NCI-H510A treated with DMSO at 0.1 percent for 48 hours (cell line): Measurements from ENCODE around the gene SLC44A1.

Experiments used
- DNase-seq: peaks from one replicate; lab custom pipeline; 2025; lab: John Stamatoyannopoulos, UW

Gene SLC44A1

DNA sequence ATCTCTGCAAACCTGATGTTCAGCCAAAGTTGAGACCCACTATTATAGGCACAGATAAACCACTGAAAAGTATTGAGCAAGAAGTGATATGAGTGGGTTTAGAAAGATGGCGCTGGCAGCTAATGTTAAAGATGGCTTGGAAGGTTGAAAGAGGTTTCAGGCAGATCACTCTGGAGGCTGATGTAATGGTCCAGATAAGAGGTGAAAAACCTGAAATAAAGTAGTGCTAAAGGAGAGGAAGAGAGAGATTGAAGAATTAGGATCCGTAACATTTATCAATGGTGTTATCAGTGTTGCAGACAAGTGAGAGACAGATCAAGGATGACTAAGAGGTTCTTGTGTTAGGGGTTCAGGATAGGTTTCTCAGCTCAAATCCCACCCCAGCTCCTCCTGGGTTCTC lies 58.3 kb downstream of the SLC44A1 start:
- DNase-seq, result no peak

DNA sequence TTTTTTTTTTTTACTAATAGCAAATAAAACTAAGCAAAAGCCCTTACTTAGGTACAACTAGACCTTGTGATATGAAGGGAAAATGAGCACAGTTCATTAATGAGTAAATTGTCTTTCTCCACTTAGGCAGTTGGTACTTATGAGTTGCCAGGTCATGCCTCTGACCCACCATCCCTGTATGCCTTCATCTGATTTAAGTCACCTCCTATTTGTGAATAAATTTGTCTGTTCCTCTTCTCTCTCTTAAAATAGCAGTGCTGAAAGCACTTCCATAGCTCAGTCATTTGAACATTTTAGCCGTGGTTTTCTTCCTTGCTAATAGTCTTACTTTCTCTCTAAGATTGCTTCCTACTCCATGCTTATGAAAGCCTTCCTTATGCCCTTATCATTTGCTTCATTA lies 61.4 kb downstream of the SLC44A1 start:
- DNase-seq, result no peak

DNA sequence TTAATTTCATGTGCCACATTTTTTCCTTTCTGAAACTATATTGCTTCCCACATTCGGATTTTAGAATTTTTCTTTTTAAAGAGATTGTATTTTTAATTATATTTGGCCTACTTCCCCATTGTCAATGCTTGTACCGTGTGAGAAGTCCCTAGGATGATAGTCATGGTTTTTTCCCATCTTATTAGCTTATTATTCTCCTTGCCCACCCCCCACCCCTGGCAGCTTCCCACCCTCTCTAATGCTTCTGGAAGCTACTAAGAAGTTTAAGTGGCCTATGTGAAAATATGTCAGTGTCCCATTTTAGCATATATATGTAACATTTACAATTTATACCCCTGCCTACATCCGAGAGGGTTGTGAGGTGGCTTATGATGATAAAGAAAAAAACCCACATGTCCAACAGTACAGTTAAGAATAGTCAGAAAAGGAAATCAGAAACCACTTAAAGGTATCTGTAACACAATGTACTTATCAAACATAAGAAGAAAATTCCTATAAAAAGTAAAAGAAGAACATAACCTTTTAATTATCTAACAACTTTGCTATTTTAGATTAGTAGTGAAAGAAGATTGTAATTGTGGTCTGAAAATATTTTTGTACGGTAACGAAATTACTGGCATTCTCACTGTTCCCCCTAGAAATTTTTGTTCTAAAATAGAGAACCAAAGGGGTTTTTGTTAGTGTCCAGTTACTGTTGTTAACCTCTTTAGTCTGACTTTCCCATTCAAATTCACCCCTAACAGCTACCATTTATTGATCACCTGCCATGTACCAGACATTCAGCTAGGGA lies 62.1 kb downstream of the SLC44A1 start:
- no peak for DNase-seq

DNA sequence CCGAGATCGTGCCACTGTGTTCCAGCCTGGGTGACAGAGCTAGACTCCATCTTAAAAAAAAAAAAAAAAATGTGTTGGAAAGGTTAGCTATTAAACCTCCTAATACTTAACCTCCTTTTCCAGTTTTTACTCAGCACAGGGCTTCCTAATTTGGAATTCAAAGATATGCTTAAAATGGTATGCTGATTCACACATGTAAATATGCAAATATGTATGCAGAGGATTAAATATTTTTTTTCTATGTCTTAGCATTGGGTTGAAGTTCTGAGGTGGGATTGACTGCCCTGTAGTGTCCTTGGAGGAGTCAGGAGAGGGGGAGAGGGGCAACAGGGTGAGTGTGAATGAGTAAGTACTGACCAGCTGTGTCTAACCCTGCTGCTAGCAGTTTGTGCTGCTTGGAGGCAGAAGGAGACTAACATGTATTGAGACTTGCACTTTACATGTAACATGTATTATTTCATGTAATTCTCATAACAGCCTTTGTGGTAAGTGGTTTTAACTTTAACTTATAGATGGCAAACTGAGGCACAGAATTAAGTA lies 63.2 kb downstream of the SLC44A1 start:
- no peak for DNase-seq

DNA sequence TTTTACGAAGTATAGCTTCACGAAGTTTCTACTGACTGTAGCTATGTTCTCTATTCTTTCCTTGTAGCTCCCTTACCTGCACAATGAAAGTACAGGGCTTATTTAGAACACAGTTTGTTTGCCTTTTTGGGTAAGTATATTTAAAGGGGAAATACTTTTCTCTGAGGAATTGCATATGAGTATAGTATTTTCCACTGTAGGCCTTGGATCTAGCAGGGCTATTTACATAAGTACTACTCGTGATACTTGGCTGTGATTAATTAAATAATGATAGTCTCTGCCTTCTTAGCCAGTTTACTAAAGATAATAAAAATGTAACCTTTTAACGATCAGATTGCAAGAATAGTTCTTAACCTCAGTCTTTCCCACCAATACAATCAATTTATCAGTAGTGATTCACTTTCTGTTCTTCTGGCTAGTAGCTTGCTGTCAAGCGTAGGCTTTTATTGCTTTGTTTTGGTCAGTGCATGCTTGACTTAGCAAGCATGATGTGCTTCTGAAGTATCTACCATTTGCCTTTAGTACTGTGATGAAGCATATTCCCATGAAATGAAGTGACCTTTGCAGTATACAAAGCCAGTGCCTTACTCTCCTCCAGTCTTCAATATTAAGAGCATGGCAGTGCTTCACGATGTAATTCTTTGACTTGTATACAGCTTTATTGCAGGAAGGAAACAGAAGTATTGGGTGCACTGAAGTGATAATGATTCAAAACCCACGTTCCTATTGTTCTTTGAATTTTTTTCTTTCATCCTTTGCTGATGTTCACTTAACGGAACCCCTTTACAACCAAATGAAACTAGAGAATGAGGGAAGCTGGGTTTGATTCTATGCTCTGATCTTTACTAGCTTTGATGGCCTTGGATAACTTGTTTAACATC lies 64.2 kb downstream of the SLC44A1 start:
- DNase-seq, result peak; percentile 54

DNA sequence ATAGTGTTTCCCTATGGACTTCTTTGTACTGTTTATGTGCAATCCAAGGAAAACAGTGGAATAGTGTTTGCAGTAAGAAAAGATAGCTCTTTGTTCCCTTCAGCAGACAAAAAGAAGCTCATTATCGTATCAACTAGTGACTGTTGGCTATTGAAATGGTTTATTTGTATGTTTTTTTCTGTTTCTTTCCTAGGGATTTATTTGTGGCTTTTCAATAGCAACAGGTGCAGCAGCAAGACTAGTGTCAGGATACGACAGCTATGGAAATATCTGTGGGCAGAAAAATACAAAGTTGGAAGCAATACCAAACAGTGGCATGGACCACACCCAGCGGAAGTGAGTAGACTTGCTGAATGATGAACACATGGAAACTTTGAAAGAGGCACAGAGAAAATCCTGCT lies 65.1 kb downstream of the SLC44A1 start:
- DNase-seq, result no peak

DNA sequence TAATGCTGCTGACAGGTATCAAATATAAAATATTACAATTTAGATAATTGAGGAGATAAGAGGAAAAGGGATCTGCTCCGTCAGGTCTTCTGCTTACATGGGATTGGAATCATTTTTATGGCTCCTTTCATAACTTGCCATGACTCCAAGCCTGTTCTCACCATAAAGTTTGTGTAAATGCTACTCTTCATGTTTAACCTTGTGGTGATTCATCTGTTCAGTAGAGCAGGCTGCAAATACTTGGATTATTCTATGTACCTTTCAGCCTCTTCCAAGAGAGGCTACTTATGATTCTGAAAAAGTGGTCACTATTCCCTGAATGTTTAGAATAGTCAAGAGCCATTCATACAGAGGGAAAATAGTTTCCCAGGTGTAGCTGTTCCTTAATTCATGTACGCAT lies 66.9 kb downstream of the SLC44A1 start:
- no peak for DNase-seq

DNA sequence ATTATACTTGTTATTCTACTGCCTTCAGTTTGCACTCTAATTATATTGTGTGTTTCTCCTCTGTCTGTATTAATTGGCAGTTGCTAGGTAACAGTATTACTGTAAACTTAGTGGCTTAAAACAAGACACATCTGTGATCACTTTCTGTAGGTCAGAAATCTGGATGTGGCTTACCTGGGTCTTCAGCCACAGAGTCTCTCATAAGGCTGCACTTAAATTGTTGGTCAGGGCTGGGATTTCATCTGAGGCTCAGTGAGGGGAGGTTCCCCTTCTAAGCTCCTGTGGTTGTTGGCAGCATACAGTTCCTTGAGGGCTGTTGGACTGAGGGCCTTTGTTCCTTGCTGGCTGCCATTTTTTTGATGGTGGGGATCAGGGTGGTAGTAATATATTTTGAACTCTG lies 68.8 kb downstream of the SLC44A1 start:
- no peak for DNase-seq

DNA sequence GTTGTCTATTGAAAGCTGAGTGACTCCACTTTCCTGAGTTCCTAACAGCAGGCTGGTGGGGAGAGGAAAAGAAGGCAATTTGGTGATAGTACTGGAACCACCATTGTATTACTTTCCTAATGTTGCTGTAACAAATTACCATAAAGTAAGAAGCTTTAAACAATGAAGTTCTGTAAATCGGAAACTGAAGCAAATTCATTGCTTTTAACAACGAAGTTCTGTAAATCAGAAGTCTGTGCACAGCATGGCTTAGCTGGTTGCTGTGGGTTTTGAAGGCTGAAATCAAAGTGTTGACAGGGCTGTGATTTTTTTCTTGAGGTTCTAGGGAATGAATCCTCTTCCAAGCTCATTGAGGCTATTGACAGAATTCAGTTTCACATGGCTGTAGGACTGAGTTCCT lies 72.3 kb downstream of the SLC44A1 start:
- no peak for DNase-seq

DNA sequence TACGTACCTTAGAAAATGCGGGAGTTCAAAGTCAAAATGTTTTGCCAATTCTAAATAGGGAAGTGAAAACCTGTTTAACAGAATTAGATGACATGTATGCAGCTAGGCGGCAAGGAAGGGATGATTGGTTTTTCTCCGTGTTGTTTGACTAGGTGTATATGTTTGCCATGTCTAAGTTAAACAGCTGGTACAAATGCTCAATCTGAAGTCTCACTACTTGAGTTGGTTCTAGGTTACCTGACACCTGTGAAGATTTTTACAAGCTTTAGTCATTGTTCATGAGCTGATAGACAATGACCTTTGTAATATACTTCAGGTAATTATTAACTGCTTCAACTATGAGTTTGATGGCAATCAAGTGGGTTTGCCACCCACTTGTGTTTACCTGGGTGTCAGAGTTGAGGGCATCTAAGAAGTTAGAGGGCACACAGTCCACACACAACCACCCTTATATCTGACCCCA lies 74.3 kb downstream of the SLC44A1 start:
- DNase-seq, result peak; percentile 49

DNA sequence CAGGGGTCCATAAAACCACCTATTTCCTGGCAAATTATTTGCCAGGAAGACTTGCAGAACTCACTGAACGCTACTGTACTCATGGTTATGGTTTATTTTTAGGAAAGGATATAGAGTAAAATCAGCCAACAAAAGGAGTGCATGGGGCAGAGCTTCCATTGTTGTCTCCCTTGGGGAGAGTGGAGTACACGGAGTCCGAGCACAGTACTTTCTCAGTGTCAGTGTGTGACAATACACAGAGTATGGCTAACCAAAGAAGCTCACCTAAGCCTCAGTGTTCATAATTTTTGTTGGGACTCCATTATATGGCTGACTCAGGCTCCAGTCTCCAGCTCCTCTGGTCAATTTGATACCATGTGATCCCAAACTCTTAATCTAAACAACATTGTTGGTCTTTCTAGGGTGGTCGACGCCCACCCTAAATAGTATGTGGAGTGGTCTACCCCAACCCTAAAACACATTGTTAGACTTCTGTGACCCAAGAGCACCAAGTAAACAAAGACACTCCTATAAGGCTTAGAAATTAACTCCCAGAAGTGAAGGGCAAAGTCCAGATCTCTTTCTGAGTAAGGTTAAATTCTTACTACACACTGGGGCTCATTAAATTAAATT lies 74.9 kb downstream of the SLC44A1 start:
- DNase-seq, result no peak

DNA sequence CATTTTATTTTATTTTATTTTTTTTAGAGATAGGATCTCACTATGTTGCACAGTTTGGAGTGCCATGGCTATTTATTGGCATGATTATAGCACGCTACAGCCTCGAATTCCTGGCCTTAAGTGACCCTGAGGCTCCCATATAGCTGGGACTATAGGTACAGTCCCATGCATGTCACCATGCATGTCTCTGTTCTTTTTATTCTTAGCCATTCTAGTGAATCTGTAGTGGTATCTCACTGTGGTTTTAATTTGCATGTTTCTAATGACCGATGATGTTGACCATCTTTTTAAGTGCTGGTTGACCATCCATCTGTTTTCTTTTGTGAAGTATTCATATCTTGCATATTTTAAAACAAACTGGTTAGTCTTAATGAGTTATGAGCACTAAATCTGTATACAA lies 76.1 kb downstream of the SLC44A1 start:
- no peak for DNase-seq

DNA sequence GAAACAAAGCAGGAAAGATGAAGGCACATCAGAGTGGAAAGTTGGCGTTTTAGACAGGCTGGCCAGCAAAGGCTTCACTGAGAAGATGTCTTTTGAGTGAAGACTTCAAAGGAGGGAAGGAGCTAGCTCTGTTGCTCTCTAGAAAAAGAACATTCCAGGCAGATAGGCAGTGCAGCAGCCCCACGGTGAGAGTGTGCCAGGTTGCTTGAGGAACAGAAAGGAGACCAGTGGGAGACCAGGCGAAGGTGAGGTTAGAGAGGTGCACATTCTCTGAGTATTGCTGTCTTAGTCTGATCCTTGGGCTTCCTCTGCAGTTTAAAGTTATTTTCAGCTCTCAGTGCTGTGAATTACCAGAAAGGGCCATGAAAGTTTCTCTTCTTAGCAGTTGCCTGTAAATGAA lies 83.8 kb downstream of the SLC44A1 start:
- DNase-seq, result no peak

DNA sequence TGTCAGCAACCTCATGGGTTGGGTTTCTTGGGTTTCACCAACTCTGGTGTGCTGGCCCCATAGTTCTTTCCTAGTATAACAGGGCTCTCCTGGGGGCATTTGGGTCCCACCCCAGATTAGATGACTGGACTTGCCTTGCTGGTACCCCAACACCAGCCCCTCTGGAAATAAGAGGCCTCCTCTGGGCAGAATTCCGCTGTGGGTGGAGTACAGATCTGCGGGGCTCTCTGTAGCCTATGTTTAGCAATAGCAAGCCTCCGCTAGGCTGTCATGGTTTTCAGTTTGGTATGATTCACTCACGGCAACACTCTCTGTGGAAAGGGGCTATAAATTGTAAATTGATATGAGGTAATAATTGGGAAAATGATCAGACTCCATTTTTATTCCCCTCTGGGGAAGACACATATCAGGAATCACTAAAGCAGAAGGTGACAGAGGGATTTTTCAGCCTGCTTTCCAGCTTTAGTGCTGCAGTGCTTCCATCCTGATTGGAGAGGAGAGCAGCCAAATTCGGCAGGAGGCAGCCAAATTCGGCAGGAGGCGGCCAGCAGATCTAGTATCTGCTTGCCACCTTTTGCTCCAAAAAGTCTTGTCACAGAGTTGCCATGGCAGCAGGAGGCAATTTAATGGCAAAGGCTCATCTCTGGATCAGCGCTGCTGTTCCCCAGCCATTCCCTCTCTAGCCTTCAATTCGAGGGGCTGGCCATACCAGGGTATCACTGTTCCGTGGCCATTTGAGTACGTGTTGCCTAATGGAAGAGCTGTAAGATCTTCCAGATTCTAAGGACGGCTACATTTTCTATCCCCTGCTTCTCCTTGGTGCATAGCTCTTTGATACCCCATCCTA lies 84.6 kb downstream of the SLC44A1 start:
- DNase-seq, result no peak

DNA sequence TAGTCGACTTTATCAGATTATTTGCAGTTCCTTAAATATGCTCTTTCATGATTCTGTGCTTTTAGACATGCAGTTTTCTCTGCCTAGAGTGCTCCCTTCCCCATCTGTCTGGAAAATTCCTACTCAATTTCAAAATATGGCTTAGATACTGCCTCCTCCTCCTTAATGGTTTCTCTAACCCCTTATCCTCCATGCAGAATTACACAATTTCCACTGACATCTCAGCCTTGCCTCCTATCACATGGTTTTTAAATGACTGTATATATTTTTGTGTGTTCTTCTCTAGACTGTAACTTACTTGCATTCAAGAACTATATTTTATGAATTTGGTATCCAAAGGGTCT lies 85.2 kb downstream of the SLC44A1 start:
- DNase-seq, result no peak

DNA sequence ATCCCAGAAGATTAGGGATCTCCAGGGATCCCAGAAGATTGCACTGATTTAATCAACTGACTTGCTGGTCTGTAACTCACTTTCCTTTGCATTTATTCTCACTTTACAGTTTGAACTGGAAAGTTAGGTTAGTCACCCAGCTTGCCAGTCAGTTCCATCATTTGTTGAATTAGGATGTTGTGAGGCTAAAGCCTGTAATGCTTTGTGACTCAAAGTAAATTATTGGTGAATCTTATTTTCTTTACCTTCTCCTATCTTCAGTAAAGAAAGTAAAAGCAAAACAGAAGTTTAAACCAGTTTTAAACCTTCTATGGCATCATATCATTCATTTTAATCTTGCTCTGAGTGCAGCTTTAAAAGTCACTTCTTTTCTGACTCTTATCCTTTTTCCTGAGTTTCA lies 85.8 kb downstream of the SLC44A1 start:
- no peak for DNase-seq

DNA sequence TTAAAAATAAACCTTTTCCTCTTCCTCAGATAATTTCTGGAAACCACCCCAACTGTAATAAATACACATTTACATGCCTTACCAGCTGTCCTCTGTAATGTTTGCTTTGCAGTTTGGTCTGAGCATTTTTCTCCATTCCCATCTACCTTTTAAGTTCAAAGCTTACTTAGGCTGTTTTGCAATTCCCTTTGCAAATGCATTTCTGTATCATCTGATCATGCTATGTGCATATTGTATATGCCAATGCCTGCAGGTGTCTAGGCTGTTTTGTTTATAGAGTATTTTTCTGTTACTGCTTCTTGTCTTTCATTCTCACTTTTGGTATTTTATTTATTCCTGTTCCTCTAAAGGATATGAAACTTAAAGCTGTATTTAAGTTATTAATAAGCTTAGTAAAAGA lies 86.3 kb downstream of the SLC44A1 start:
- DNase-seq, result no peak

DNA sequence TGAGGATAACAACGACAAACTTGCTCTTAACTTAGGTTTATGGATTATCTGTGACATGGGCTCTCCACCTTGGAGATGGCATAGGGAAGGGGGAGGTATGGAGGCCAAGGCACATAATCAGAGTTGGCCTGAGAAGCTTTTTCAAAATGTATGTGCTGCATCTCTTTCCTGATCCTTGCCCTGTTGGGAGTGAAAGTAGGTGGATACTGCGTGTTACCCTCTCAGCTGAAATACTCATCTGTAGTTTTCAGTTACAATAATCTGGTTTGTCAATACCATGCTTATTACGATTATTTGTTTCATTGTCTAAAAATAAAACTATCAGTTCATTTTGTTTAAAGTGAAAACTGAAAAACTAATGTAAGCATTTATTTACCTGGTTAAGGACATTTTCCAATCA lies 86.7 kb downstream of the SLC44A1 start:
- DNase-seq, result no peak

DNA sequence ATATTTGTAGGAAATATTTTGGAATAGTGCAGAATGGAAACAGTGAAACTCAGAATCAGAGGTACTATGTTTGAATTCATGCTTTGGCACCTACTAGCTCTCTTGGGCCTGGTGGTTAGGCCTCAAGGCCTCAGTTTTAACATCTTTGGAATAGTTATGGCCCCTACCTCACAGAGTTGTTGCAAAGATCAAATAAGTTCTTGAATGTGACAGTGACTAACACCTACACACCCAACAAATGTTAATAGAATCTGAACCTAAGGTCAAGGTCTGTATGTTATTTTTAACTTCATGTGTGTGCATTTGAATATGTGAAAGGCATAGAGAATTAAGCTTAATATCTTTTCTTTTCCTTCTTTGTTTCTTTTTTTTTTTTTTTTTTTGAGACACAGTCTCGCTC lies 87.3 kb downstream of the SLC44A1 start:
- DNase-seq, result no peak

DNA sequence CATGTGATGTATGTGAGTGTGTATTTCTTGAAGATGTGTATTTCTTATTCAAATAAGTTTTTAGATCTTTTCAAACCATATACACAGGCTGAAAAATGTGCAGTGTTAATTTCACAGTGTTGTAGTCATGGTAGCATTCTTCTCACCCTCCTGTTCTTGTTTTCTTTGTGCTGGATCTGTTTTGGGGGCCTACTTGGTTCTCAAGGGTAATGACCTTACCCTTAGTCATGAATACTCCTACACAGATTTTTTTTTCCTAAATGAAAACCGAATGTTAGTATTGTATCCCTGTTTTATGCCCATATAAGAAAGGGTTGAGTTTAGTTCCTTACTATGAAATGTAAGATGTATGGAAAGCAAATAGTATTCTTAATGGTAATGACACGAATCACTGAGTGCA lies 88.0 kb downstream of the SLC44A1 start:
- DNase-seq, result no peak

DNA sequence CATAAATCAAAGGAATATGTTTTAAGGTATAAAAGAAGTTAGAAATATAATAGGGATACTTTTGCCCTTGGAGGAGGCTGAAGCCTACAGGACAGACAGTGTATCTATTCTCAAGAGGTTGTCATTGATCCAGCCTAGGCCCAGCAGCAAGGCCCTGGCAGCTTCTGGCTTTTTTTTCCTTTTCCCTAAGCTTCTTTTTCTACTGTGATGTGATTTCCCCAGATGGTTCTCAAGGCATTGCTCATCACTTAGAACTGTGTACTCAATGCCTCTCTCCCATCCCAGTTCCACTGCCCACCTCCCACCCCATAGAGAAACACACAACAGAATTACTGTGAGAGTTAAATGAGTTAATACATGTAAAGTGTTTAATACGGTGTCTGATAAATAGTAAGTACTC lies 88.6 kb downstream of the SLC44A1 start:
- DNase-seq, result no peak

DNA sequence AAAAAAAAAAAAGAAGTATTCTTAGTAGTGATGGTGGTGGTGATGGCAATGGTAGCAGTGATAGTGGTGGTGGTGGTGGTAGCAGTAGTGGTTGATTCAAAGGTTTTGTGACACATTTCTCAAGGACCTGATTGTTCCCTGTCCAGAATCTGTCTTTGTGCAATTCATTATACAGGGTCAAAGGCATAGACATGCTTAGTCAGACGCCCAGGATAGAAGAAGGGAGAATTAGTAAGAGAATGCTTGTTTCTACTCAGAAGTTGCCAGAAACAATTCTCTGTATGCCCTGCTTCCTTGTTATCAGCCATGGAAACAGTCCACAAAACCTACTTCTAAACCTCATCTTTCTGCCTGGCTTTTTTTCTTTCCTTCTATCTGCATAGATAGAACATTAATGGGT lies 89.4 kb downstream of the SLC44A1 start:
- DNase-seq, result no peak
